HG02678 (cell line): ENCODE data around the gene GOSR1.
"Not testable (repeated sequence)": the region's sequence is repeated elsewhere in the genome, so short reads cannot be mapped to it uniquely, and the experiment has no call there.

ENCODE experiments used
- ATAC-seq: cut with Tn5 transposase; IDR thresholded peaks from one replicate; pipeline ENCODE4 v1.9.1; 2021; ENCODE audit warnings: mild to moderate bottlenecking, moderate library complexity; ENCODE audit not compliant: unreplicated experiment

Gene GOSR1

DNA sequence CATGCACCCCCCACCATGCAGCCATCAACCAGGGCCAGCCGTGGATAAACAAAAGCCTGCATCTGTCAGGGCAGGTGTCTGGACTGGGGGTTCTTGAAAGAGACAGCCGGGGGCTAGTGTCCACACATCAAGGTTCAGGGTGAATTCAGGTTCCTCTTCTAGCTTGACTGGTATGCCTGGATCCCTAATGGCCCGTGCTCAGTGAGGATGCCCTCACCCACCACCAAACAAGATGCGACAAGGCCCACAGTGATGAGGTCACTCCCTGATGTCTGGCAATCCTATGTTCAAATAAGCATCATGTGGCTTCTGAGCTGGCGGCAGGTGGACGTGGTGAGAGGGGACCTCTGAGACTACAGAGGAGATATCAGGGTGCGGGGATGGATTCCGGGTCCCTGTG, 64.6 kb downstream of the GOSR1 start:
- no peak for ATAC-seq

- no peak for ATAC-seq
Observed at GRCh38 chr17:30543456-30543855, 66.2 kb downstream of the GOSR1 start.

DNA sequence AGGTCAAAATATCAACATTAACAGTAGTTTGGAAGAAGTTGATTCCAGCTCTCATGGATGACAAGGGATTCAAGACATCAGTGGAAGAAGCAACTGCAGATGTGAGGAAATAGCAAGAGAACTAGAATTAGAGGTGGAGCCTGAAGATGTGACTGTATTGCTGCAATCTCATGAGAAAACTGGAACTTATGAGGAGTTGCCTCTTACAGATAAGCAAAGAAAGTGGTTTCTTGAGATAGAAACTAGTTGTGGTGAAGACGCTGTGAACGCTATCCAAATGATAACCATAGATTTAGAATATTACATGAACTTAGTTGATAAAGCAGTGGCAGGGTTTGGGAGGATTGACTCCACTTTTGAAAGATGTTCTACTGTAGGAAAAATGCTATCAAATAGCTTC, 67.8 kb downstream of the GOSR1 start:
- no peak for ATAC-seq

- ATAC-seq: no peak
Observed at GRCh38 chr17:30547778-30548573, 70.8 kb downstream of the GOSR1 start.

DNA sequence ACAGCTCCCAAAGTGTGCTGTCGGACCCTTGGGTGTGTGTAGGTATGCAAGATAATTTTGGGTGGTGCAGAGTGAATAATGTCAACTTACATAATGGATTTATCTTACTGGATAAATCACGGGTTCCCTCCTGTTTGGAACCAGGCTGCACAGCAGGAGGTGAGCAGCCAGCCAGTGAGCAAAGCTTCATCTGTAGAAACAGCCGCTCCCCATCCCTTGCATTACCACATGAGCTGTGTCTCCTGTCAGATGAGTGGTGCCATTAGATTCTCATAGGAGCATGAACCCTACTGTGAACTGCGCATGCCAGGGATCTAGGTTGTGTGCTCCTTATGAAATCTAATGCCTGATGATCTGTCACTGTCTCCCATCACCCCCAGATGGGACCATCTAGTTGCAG, 72.0 kb downstream of the GOSR1 start:
- ATAC-seq: not testable (repeated sequence)

GRCh38 chr17:30549864-30550511, 72.8 kb downstream of the GOSR1 start:
- ATAC-seq: no peak

DNA sequence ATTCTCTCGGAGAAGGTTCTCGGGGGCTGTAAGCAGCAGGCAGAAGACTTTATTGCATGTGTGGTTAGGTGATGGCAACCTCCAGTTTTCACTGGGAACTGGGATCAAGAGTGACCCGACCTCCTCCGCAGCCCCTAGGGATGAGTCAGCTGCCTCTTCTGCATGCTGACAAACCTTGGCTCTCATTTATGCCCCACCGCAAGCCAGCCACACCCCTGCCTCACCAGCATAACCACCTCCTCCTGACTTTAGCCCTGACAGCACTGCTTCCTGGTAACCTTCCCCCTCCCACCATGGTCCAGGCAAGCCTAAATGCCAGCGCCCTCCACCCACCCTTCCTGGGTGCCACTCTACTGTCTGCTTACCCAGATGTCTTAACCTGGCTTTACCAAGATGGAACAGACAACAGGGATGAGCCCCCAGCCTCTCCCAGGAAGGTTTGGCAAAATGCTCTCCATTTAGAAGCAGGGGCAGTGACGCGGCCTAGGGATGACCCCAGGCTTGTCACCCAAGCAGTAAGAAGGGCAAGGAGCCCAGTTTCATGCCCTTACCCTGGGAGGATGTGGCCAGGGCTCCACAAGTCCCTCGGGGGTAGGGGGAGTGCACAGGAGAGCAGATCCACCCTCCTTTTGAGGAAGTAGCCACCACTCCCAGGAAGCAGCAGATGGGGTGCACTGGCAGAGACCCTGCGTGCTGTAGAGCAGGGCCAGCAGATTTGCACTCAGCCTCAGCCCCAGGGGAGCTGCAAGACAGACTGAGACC, 73.5 kb downstream of the GOSR1 start:
- ATAC-seq: peak; percentile 74

DNA sequence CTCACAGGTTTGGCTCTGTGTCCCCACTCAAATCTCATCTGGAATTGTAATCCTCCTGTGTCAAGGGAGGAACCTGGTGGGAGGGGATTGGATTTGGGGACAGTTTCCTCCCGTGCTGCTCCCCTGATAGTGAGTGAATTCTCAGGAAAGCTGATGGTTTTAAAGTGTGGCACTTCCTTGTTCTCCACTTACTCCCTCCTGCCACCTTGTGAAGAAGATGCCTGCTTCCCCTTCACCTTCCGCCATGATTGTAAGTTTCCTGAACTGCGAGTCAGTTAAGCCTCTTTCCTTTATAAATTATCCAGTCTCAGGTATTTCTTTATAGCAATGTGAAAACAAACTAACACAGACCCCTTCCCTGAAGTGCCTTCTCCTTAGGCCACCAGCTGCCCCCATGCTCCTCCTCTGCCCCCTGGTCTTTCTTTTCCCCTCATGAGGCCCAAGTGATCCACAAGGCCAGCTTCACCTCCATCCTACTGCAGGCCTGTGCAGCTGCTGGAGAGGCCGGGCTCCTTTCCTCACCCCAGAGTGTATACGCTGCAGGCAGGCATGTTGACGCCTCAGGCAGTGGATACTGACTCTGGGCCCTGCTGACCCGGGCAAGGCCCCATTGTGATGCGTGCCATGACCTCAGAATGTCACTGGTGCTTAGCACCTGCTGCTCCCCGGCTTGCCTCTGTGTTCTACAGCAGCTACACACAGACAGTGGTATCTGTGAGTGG, 74.2 kb downstream of the GOSR1 start:
- not testable (repeated sequence) for ATAC-seq

GRCh38 chr17:30551996-30552339, 74.8 kb downstream of the GOSR1 start:
- ATAC-seq: no peak

- ATAC-seq: no peak
Observed at GRCh38 chr17:30552994-30553566, 75.9 kb downstream of the GOSR1 start.

- not testable (repeated sequence) for ATAC-seq
Observed at GRCh38 chr17:30553823-30554440, 76.7 kb downstream of the GOSR1 start.

GRCh38 chr17:30554839-30555751, 77.9 kb downstream of the GOSR1 start:
- ATAC-seq: no peak

- ATAC-seq: no peak
Observed at GRCh38 chr17:30555942-30556341, 78.7 kb downstream of the GOSR1 start.

DNA sequence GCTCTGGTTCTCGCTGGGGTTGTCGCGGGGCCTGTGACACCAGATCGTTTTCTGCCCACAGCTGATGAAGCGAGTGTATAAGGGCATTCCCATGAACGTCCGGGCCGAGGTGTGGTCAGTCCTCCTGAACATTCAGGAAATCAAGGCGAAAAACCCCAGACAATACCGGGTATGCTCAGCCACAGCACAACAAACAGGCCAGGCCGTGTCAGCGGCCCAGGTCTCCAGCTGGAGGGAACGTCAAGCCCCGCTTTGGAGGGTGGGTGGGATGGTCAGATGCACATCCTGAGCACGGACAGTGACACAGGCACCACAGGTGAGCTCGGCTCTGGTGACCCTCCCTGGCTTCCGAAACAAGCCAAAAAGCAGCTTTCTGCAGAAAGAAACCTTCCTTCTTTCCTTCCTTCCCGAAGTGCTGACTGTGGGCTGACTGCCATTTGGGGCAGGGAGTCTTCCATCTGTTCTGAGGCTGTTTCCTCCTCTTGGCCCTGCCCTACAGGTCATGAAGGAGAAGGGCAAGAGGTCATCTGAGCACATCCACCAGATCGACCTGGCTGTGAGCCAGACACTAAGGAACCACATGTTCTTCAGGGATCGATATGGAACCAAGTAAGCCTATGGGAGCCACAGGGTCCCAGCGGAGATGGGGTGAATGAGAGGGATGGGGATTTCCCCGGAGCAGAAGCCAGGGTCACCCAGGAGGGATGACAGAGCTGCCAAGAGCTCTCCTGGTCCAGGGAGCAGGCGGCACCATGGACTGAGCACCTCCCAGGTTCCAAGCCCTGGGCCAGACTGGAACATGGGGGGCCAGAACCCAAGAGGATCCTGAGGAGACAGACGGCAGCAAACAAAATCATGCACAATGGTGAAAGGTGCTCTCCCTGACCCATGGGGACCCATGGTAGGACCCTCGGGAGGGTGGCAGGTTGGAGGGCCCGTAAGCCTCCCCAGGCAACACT, 79.4 kb downstream of the GOSR1 start:
- ATAC-seq: no peak

DNA sequence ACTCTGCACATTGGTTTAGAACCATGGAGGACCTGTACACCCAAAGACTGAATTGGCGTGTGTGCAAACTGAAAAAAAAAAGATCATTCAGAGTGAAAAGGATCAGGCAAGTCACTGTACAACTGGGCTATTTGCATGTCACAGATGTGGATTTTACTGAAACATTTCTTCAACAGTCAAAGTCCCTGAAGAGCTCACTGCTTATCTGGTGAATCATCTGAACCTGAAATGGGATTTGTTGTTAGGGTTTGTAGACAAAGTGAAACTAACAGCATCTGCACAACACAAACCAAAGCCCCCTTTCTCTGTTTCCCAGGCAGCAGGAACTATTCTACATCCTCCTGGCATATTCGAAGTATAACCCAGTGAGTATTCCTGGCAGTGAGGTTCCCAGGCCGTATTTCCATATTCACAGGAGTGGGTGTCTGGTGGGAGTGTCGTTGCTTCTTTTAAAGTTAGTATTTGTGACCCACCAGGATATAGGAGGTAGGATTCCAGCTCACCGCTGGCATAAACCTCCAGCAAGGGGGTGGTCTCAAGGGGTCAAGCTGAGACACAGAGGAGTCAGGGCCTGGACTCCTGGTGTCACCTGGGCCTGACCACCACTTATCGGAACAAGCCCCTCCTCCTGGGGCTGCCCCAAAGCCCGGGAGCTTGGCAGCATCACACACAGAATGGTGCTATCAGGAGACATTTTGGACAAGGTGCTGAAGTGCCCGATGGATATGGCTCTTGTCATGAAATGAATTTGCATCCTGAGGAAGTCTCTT, 80.9 kb downstream of the GOSR1 start:
- ATAC-seq: no peak

DNA sequence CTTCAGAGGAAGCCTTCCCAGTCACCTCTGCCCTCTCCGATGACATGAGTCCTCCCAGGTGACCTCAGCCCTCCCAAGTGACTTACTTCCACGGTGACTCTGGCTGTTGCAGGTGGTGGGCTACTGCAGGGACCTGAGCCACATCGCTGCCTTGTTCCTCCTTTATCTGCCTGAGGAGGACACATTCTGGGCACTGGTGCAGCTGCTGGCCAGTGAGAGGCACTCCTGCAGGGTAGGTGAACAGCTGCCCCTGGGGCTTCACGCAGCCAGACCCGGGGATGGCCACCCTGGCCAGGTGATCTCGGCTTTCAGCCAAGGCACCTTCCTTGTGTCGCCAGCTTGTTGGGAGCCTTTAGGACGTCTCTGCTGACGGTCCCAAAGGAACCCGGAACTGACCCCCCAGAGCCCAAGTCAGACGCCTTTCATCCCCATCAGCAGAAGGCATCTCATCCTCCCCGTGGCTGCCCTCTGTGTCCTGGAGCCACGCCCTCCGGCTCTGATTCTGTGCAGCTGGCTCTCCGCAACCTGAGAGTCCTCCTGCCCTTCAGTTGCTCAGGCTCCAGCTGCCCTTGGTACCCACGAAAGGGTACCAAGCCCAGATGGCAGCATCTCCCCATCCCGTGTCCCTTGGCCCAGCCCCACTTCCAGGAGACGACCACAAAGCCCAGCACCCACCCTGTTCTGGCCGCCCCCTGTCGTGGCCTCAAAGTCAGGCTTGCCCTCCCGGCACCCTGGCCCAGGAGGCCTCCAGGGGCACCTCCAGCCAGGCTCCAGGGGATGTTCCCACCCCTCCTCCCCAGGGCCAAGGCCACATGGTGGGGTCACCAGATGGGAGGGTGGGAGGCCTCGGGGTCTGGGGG, 81.7 kb downstream of the GOSR1 start:
- ATAC-seq: no peak

DNA sequence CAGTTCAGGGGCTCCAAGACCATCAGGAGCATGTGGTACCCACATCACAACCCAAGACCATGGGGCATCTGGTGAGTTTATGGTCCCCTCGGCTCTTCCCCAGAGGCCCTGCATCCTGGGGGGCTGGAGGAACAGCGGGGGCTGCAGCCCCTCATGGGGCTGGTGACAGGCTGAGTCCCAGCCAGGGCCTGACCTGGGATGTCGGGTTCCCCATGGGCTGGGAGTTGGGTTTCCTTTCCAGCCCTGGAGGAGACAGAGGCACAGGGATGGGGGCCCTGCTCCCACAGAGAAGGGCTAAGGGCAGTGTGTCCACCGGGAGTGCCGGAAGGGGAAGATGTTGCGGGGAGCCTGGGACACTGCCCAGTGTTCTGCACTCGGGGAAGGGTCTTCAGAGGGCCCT, 82.4 kb downstream of the GOSR1 start:
- ATAC-seq: no peak
